Measurements from ENCODE around the gene APOBEC3F.

Gene APOBEC3F

GRCh38 chr22:39091126-39092081 lies 50.7 kb downstream of the APOBEC3F start:
- no peak for TF ChIP-seq CTCF (IDR thresholded peaks at IDR 0.05; ENCODE audit: low read depth, low read length, missing control alignments)
- in situ Hi-C loops (cut with HindIII; ENCODE audit: low sequenced_read_pairs), result no loop called here
- no peak overlapping the region for H3K4me3 ChIP-seq (ENCODE audit: low read depth, low read length)
- DNase-seq (ENCODE audit: low read depth), result no peak

- no peak for TF ChIP-seq CTCF (IDR thresholded peaks at IDR 0.05; ENCODE audit: low read depth, low read length, missing control alignments)
- in situ Hi-C loops (cut with HindIII; ENCODE audit: low sequenced_read_pairs), result no loop called here
- no peak for DNase-seq (ENCODE audit: low read depth)
These were observed 51.6 kb downstream of the APOBEC3F start for GRCh38 chr22:39092111-39092862.

GRCh38 chr22:39094717-39095389 lies 54.2 kb downstream of the APOBEC3F start:
- in situ Hi-C loops (cut with HindIII; ENCODE audit: low sequenced_read_pairs), result no loop called here

More at GRCh38 chr22:39092111-39092862, 51.6 kb downstream of the APOBEC3F start:
- H3K4me3 ChIP-seq (ENCODE audit: low read depth, low read length), result no peak overlapping the region

GRCh38 chr22:39095971-39096370 lies 55.3 kb downstream of the APOBEC3F start:
- DNase-seq (ENCODE audit: low read depth), result no peak
- in situ Hi-C loops (cut with HindIII; ENCODE audit: low sequenced_read_pairs), result no loop called here
- no peak for TF ChIP-seq CTCF (IDR thresholded peaks at IDR 0.05; ENCODE audit: low read depth, low read length, missing control alignments)
- H3K4me3 ChIP-seq (ENCODE audit: low read depth, low read length), result no peak overlapping the region

More at GRCh38 chr22:39094717-39095389, 54.2 kb downstream of the APOBEC3F start:
- TF ChIP-seq CTCF (IDR thresholded peaks at IDR 0.05; ENCODE audit: low read depth, low read length, missing control alignments), result no peak
- no peak for DNase-seq (ENCODE audit: low read depth)
- H3K4me3 ChIP-seq (ENCODE audit: low read depth, low read length), result no peak overlapping the region

- H3K4me3 ChIP-seq (ENCODE audit: low read depth, low read length), result no peak within 1 kb of the TSS
- no peak for TF ChIP-seq CTCF (IDR thresholded peaks at IDR 0.05; ENCODE audit: low read depth, low read length, missing control alignments)
- no peak for DNase-seq (ENCODE audit: low read depth)
- in situ Hi-C loops (cut with HindIII; ENCODE audit: low sequenced_read_pairs), result no loop called here
These were observed 56.7 kb downstream of the APOBEC3F start, which contains the start of gene APOBEC3H for GRCh38 chr22:39097098-39098020. Gene APOBEC3H (plus strand): TSS chr22:39097244. CDS start chr22:39100279, 3,035 bp downstream.
